HG02884 (cell line): ENCODE data around the gene CCDC77.
"Not testable (repeated sequence)": the region's sequence is repeated elsewhere in the genome, so short reads cannot be mapped to it uniquely, and the experiment has no call there.

Experiments
- ATAC-seq: cut with Tn5 transposase; IDR thresholded peaks from one replicate; pipeline ENCODE4 v1.9.1; 2021; ENCODE audit warnings: mild to moderate bottlenecking, moderate library complexity; ENCODE audit not compliant: unreplicated experiment

CCDC77 gene

GRCh38 chr12:401235-402028 lies at the start of gene CCDC77:
TSS of gene CCDC77 (plus strand) at chr12:401644. CDS start at chr12:409384, 7,740 bp downstream.
- ATAC-seq = peak; percentile 98

GRCh38 chr12:356276-356988 lies 45.0 kb upstream of the CCDC77 start:
- no peak for ATAC-seq

GRCh38 chr12:359091-359490 lies 42.4 kb upstream of the CCDC77 start:
- ATAC-seq = no peak

GRCh38 chr12:366820-367219 lies 34.6 kb upstream of the CCDC77 start:
- ATAC-seq = no peak

GRCh38 chr12:367972-368371 lies 33.5 kb upstream of the CCDC77 start:
- ATAC-seq = no peak

- ATAC-seq = not testable (repeated sequence)
These were observed 30.5 kb upstream of the CCDC77 start for GRCh38 chr12:370739-371485.

- no peak for ATAC-seq
These were observed 14.8 kb upstream of the CCDC77 start for GRCh38 chr12:386651-387050.

GRCh38 chr12:388012-388411 lies 13.4 kb upstream of the CCDC77 start:
- ATAC-seq = no peak

- peak; percentile 13 for ATAC-seq
These were observed 12.8 kb upstream of the CCDC77 start for GRCh38 chr12:388541-389141.

- ATAC-seq = peak; percentile 87
These were observed 12.0 kb upstream of the CCDC77 start, which contains the start of gene KDM5A for GRCh38 chr12:389142-390096. TSS of gene KDM5A (minus strand) at chr12:389320. CDS start at chr12:389091, 229 bp downstream.

- ATAC-seq = no peak
These were observed 616 bp upstream of the CCDC77 start for GRCh38 chr12:400828-401227.

GRCh38 chr12:402029-402389 lies 565 bp downstream of the CCDC77 start:
- no peak for ATAC-seq

GRCh38 chr12:414859-415258 lies 13.4 kb downstream of the CCDC77 start:
- ATAC-seq = no peak

GRCh38 chr12:418432-418831 lies 17.0 kb downstream of the CCDC77 start:
- ATAC-seq = no peak

GRCh38 chr12:422526-422925 lies 21.1 kb downstream of the CCDC77 start:
- no peak for ATAC-seq

- not testable (repeated sequence) for ATAC-seq
These were observed 34.3 kb downstream of the CCDC77 start for GRCh38 chr12:435737-436136.

- ATAC-seq = no peak
These were observed 40.9 kb downstream of the CCDC77 start for GRCh38 chr12:442235-442884.

- ATAC-seq = no peak
These were observed 45.7 kb downstream of the CCDC77 start for GRCh38 chr12:447141-447540.

GRCh38 chr12:449203-449602 lies 47.8 kb downstream of the CCDC77 start:
- ATAC-seq = no peak
